T-helper 2 cell treated with Interferon-gamma antibody and Interleukin-4, amounts not matched to agents 5 μg/mL and 100 μg/mL, for 36 hours (primary cell): Measurements from ENCODE around the gene PAK4.

ENCODE experiments used
- DNase-seq: peaks from one replicate; pipeline ENCODE4 v3.0.0; 2021; ENCODE audit warnings: low spot score
- H3K27ac Mint-ChIP-seq: one replicate; pipeline ENCODE4 v1.8.0; 2021; ENCODE audit warnings: mild to moderate bottlenecking, mixed read lengths
- H3K27me3 Mint-ChIP-seq: one replicate; pipeline ENCODE4 v1.8.0; 2021; ENCODE audit warnings: low read depth, mixed read lengths
- H3K36me3 Mint-ChIP-seq: one replicate; pipeline ENCODE4 v1.8.0; 2021; ENCODE audit warnings: low read depth, mixed read lengths
- H3K4me1 Mint-ChIP-seq: one replicate; pipeline ENCODE4 v1.8.0; 2021; ENCODE audit warnings: low read depth, mixed read lengths
- H3K4me3 Mint-ChIP-seq: one replicate; pipeline ENCODE4 v1.8.0; 2022; ENCODE audit warnings: mild to moderate bottlenecking, moderate library complexity, mixed read lengths
- H3K9me3 Mint-ChIP-seq: one replicate; pipeline ENCODE4 v1.8.0; 2021; ENCODE audit warnings: mixed read lengths

The PAK4 gene

DNA sequence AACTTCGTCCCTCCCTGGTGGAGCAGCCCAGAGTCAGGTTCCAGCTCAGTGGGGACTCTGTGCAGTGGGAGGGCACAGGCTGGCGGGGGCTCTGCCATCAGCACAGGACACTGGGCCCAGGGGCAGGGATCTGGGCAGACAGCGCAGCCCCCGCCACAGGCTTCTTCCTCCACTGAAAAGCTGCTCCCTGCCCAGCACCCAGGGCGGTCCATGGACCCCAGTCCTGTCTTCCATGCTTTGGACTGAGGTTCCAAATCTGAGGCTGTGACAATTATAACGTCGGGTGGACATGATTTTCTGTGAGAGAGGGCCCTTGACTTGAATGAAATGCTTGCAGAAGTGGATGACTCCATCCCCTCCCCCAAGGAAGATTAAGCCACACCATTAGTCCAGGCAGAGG, 50.0 kb downstream of the PAK4 start:
- H3K27me3 Mint-ChIP-seq, result no peaks in the 10 kb centered on the region

DNA sequence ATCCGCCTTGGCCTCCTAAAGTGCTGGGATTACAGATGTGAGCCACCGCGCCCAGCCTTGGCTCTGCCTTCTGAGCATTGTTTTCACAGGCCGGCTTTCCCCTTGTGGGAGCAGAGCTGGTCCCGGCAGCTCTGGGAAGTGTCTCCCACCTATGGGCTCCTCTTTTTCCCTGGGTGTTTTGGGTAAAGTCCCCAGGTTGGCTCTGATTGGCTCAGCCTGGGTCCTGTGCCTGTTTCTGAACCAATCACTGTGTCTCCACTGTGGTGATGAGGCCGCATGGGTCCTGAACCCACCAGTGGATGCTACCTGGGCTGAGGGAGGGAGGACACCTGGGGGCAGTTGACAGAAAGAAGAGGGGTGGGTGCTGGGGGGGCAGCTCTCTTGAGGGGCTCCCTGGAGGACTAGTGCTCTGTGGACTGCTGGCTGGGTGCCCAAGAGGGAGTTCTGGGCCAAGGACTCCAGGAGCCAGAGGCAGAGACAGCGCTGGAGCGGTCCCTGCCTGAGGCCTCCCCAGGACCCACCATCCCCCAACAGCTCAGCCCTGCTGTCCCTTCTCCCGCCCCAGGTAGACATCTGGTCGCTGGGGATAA, 51.6 kb downstream of the PAK4 start:
- Mint-ChIP-seq H3K27ac (no peak overlapping the region), H3K27me3 (no peaks in the 10 kb centered on the region), H3K4me3 (no peak overlapping the region), H3K9me3 (no peaks in the 10 kb centered on the region), H3K4me1 (no peaks in the 10 kb centered on the region), H3K36me3 (no peaks in the 10 kb centered on the region)
- DNase-seq, result no peak

More for the DNA sequence above, 50.0 kb downstream of the PAK4 start:
- Mint-ChIP-seq H3K36me3 (no peaks in the 10 kb centered on the region), H3K27ac (no peak overlapping the region), H3K4me3 (no peak overlapping the region), H3K4me1 (no peaks in the 10 kb centered on the region), H3K9me3 (no peaks in the 10 kb centered on the region)
- no peak for DNase-seq

DNA sequence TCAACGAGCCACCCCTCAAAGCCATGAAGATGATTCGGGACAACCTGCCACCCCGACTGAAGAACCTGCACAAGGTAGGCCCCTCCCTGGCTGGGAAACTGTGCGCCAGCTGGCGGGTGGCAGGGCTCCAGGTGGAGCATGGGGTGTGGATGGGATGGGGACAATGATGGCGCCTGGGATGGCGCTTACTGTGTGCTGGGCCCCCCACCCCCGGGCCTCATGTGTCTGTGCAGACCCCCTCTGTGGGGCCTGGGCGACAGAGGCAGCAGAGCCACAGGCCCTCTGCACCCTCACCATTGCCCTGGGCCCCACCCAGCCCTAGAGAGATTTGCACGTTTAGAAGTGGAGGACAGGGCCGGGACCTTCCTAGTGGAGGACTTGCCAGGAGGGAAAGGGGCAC, 52.1 kb downstream of the PAK4 start:
- Mint-ChIP-seq H3K27me3 (no peaks in the 10 kb centered on the region), H3K9me3 (no peaks in the 10 kb centered on the region), H3K4me1 (no peaks in the 10 kb centered on the region), H3K4me3 (no peak overlapping the region), H3K36me3 (no peaks in the 10 kb centered on the region), H3K27ac (no peak overlapping the region)
- no peak for DNase-seq

DNA sequence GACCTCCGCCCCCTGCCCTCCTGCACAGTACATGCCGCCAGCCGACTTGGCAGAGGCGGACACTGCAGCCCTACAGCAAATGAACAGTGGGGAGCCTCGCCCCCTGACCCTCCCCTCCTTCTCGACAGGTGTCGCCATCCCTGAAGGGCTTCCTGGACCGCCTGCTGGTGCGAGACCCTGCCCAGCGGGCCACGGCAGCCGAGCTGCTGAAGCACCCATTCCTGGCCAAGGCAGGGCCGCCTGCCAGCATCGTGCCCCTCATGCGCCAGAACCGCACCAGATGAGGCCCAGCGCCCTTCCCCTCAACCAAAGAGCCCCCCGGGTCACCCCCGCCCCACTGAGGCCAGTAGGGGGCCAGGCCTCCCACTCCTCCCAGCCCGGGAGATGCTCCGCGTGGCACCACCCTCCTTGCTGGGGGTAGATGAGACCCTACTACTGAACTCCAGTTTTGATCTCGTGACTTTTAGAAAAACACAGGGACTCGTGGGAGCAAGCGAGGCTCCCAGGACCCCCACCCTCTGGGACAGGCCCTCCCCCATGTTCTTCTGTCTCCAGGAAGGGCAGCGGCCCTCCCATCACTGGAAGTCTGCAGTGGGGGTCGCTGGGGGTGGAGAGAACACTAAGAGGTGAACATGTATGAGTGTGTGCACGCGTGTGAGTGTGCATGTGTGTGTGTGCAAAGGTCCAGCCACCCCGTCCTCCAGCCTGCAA, 52.9 kb downstream of the PAK4 start:
- H3K27ac Mint-ChIP-seq, result no peak overlapping the region
- H3K9me3 Mint-ChIP-seq, result no peaks in the 10 kb centered on the region
- no peaks in the 10 kb centered on the region for H3K36me3 Mint-ChIP-seq
- H3K4me3 Mint-ChIP-seq, result no peak overlapping the region
- no peaks in the 10 kb centered on the region for H3K4me1 Mint-ChIP-seq
- H3K27me3 Mint-ChIP-seq, result no peaks in the 10 kb centered on the region
- DNase-seq, result no peak

GRCh38 chr19:39179754-39180153, 54.2 kb downstream of the PAK4 start:
- no peak overlapping the region for H3K4me3 Mint-ChIP-seq
- DNase-seq, result no peak
- H3K36me3 Mint-ChIP-seq, result no peaks in the 10 kb centered on the region
- H3K4me1 Mint-ChIP-seq, result no peaks in the 10 kb centered on the region
- no peaks in the 10 kb centered on the region for H3K9me3 Mint-ChIP-seq
- H3K27me3 Mint-ChIP-seq, result no peaks in the 10 kb centered on the region
- H3K27ac Mint-ChIP-seq, result no peak overlapping the region

DNA sequence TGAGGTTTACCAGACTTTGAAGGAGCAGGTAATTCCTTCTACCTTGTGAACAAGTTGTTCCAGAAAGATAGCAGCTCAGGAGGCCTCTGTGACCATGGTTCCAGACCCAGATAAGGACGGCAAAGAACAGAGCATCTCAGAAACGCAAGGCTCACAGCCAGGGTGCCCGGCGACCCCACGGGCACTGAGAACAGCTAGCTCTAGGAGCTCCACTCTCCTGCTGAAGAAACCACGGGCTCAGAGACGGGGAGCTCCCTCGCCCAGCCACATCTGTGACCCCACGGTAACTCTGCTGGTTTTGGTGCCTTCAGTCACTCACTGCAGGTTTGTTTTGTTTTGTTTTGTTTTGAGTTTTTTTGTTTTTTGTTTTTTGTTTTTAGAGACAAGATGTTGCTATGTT, 55.2 kb downstream of the PAK4 start:
- no peak for DNase-seq
- H3K4me1 Mint-ChIP-seq, result no peaks in the 10 kb centered on the region
- H3K9me3 Mint-ChIP-seq, result no peaks in the 10 kb centered on the region
- no peaks in the 10 kb centered on the region for H3K36me3 Mint-ChIP-seq
- no peaks in the 10 kb centered on the region for H3K27me3 Mint-ChIP-seq
- H3K4me3 Mint-ChIP-seq, result no peak overlapping the region
- H3K27ac Mint-ChIP-seq, result no peak overlapping the region

- Mint-ChIP-seq H3K27ac (no peak overlapping the region), H3K36me3 (no peaks in the 10 kb centered on the region)
These were observed 56.1 kb downstream of the PAK4 start for GRCh38 chr19:39181500-39182173.

DNA sequence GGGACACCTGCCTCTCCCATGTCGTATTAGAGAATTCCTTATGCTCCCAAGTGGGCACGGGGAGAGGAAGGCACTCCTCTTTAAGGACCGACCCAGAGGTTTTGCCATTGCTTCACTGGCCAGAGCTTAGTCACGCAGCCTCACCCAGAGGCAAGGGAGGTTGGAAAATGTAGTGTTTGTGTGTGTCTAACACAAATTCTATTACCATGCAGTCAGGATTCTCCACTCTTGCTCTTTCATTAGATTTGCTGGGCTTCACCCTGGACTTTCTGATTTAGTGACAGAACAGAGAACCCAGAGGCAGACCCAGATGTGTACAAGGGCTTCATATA, 56.6 kb downstream of the PAK4 start:
- Mint-ChIP-seq H3K36me3 (no peaks in the 10 kb centered on the region), H3K4me3 (no peak overlapping the region), H3K9me3 (no peaks in the 10 kb centered on the region), H3K27me3 (no peaks in the 10 kb centered on the region), H3K27ac (no peak overlapping the region), H3K4me1 (no peaks in the 10 kb centered on the region)
- no peak for DNase-seq

More at GRCh38 chr19:39181500-39182173, 56.1 kb downstream of the PAK4 start:
- H3K4me1 Mint-ChIP-seq, result no peaks in the 10 kb centered on the region
- DNase-seq, result no peak
- no peaks in the 10 kb centered on the region for H3K27me3 Mint-ChIP-seq
- no peak overlapping the region for H3K4me3 Mint-ChIP-seq
- no peaks in the 10 kb centered on the region for H3K9me3 Mint-ChIP-seq

GRCh38 chr19:39183104-39183503, 57.5 kb downstream of the PAK4 start:
- Mint-ChIP-seq H3K4me3 (no peak overlapping the region), H3K4me1 (no peaks in the 10 kb centered on the region), H3K36me3 (no peaks in the 10 kb centered on the region), H3K9me3 (no peaks in the 10 kb centered on the region), H3K27ac (no peak overlapping the region), H3K27me3 (no peaks in the 10 kb centered on the region)
- no peak for DNase-seq

DNA sequence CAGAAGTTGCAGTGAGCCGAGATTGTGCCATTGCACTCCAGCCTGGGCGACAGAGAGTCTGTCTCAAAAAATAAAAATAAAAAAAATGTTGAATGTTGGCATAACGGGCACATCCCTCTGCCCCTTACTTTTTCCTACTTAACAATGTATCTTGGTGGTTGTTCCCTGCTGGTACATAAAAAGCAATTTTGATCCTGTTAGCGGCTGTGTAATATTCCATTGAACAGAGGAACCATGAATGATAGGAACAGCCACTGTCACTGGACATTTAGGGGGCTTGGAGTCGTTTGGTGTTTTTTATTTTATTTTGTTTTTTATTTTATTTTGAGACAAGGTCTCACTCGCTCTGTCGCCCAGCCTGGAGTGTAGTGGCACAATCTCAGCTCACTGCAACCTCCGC, 60.8 kb downstream of the PAK4 start:
- no peak overlapping the region for H3K4me3 Mint-ChIP-seq
- no peaks in the 10 kb centered on the region for H3K4me1 Mint-ChIP-seq
- H3K27me3 Mint-ChIP-seq, result peaks cover 6% of the 10 kb centered on the region
- no peaks in the 10 kb centered on the region for H3K9me3 Mint-ChIP-seq
- no peak for DNase-seq
- no peak overlapping the region for H3K27ac Mint-ChIP-seq
- H3K36me3 Mint-ChIP-seq, result no peaks in the 10 kb centered on the region

- Mint-ChIP-seq H3K36me3 (no peaks in the 10 kb centered on the region), H3K27me3 (peaks cover 6% of the 10 kb centered on the region), H3K4me1 (no peaks in the 10 kb centered on the region), H3K4me3 (no peak overlapping the region), H3K27ac (no peak overlapping the region), H3K9me3 (no peaks in the 10 kb centered on the region)
- no peak for DNase-seq
These were observed 62.0 kb downstream of the PAK4 start for GRCh38 chr19:39187552-39187943.

GRCh38 chr19:39188960-39189359, 63.4 kb downstream of the PAK4 start:
- Mint-ChIP-seq H3K4me3 (no peak overlapping the region), H3K27ac (no peak overlapping the region), H3K36me3 (no peaks in the 10 kb centered on the region), H3K27me3 (peaks cover 10% of the 10 kb centered on the region), H3K9me3 (no peaks in the 10 kb centered on the region), H3K4me1 (no peaks in the 10 kb centered on the region)
- DNase-seq, result no peak

DNA sequence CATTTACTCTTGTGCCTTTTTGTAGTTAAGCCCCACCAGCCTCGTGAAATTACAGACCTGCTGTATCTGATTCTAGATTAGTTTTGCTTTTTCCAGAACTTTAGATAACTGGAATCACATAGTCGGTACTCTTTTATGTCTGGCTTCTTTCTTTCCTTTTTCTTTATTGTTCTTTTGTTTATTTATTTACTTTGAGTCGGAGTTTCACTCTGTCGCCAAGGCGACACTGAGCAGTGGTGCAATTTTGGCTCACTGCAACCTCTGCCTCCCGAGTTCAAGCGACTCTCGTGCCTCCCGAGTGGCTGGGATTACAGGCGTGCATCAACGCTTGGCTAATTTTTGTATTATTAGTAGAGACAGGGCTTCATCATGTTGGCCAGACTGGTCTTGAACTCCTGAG, 65.2 kb downstream of the PAK4 start:
- Mint-ChIP-seq H3K27ac (no peak overlapping the region), H3K27me3 (peaks cover 23% of the 10 kb centered on the region), H3K4me3 (no peak overlapping the region)

DNA sequence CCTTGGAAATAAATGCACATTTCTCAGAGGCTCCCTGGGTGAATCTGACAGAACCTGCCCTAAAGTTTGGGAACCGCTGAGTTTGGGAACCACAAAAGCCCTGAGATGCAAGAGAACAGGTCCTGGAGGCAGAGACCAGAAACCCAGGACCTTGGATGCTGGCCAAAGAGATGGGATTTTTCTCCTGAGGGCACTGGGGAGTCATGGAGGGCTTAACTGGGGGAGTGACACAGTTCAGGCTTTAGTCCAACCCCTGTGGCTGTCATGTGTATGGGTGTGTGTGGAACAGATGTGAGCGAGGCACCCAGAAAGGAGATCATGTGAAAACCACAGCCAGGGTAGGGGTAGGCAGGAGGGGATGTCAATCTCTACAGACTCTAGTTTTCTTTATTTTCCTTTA, 67.3 kb downstream of the PAK4 start:
- H3K4me3 Mint-ChIP-seq, result no peak overlapping the region
- DNase-seq, result no peak
- H3K4me1 Mint-ChIP-seq, result peaks cover 7% of the 10 kb centered on the region
- H3K27ac Mint-ChIP-seq, result no peak overlapping the region
- H3K9me3 Mint-ChIP-seq, result no peaks in the 10 kb centered on the region
- H3K36me3 Mint-ChIP-seq, result no peaks in the 10 kb centered on the region
- H3K27me3 Mint-ChIP-seq, result peaks cover 40% of the 10 kb centered on the region

More for the DNA sequence above, 65.2 kb downstream of the PAK4 start:
- H3K9me3 Mint-ChIP-seq, result no peaks in the 10 kb centered on the region
- peaks cover 5% of the 10 kb centered on the region for H3K4me1 Mint-ChIP-seq
- H3K36me3 Mint-ChIP-seq, result no peaks in the 10 kb centered on the region
- no peak for DNase-seq
